ENCODE data around the gene BRAT1.
"Not testable (repeated sequence)": the region's sequence is repeated elsewhere in the genome, so short reads cannot be mapped to it uniquely, and the experiment has no call there.

Gene BRAT1

GRCh38 chr7:2535872-2536627 is 19.3 kb downstream of the BRAT1 start:
- not testable (repeated sequence) for DNase-seq

- DNase-seq, result not testable (repeated sequence)
Measured at GRCh38 chr7:2534214-2534613, 21.1 kb downstream of the BRAT1 start.

- DNase-seq, result not testable (repeated sequence)
Measured at GRCh38 chr7:2533566-2533965, 21.8 kb downstream of the BRAT1 start.

- not testable (repeated sequence) for DNase-seq
Measured at GRCh38 chr7:2532816-2533215, 22.5 kb downstream of the BRAT1 start.

GRCh38 chr7:2532199-2532772 is 23.0 kb downstream of the BRAT1 start:
- DNase-seq, result not testable (repeated sequence)

GRCh38 chr7:2531796-2532110 is 23.6 kb downstream of the BRAT1 start:
- DNase-seq, result not testable (repeated sequence)

- DNase-seq, result not testable (repeated sequence)
Measured at GRCh38 chr7:2530994-2531795, 24.1 kb downstream of the BRAT1 start.

GRCh38 chr7:2530071-2530987 is 25.0 kb downstream of the BRAT1 start:
- DNase-seq, result peak; percentile 87

GRCh38 chr7:2529161-2530070 is 25.9 kb downstream of the BRAT1 start:
- peak; percentile 92 for DNase-seq

GRCh38 chr7:2528481-2529095 is 26.7 kb downstream of the BRAT1 start:
- DNase-seq, result no peak

GRCh38 chr7:2527505-2528467 is 27.5 kb downstream of the BRAT1 start:
- DNase-seq, result peak; percentile 58

GRCh38 chr7:2526659-2527504 is 28.4 kb downstream of the BRAT1 start:
- no peak for DNase-seq

- no peak for DNase-seq
Measured at GRCh38 chr7:2525658-2526630, 29.4 kb downstream of the BRAT1 start.

GRCh38 chr7:2524808-2525657 is 30.3 kb downstream of the BRAT1 start:
- no peak for DNase-seq

- no peak for DNase-seq
Measured at GRCh38 chr7:2523941-2524807, 31.1 kb downstream of the BRAT1 start.

GRCh38 chr7:2523461-2523936 is 31.8 kb downstream of the BRAT1 start:
- DNase-seq, result no peak
